HG03060 (cell line): ENCODE results near the gene NCAPG2.
"Not testable (repeated sequence)": the region's sequence is repeated elsewhere in the genome, so short reads cannot be mapped to it uniquely, and the experiment has no call there.

Experiments
- ATAC-seq: cut with Tn5 transposase; IDR thresholded peaks from one replicate; pipeline ENCODE4 v1.9.1; 2021; ENCODE audit warnings: low read depth, moderate number of reproducible peaks; ENCODE audit not compliant: unreplicated experiment

The NCAPG2 gene

DNA sequence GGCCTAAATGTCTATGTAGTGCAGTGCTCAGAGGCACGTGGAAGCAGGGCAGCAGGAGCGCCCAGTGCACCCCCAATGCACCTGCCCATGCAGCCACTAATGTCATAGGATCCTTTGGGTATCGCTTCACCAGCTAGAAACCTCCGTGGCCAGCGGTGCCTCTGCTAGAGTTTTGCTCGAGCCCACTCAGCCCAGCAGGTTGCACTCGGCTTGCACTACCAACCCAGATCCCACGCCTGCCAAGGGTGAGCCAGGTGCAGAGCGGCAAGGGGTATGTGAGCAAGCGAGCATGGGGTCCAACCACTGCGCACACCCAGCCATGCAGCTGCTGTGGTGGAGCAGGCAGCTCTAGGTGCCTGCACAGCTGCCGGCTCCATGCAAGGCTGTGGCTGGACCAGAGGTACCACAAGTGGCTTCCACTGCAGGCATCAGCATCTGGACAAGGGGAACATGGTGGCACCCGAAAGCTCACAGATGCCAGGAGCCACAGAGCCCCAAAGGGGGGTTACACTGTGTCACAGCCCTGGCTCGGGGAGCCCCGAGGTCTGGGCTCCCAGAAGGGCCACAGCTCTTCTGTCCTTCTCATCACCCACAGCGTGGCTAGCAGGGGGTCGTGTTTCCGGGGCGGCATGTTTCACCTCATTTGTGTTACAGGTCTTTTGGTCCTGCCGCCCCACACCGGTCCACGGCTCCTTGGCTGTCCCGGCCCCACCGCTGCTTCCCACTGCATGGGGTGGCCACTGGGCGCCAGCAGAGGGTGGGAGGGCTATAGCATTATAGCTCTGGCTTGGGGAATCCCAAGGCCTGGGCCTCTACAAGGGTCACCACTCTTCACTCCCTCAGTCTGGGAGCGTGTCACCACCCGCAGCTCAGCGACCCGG, 2.3 kb upstream of the NCAPG2 start:
- no peak for ATAC-seq

DNA sequence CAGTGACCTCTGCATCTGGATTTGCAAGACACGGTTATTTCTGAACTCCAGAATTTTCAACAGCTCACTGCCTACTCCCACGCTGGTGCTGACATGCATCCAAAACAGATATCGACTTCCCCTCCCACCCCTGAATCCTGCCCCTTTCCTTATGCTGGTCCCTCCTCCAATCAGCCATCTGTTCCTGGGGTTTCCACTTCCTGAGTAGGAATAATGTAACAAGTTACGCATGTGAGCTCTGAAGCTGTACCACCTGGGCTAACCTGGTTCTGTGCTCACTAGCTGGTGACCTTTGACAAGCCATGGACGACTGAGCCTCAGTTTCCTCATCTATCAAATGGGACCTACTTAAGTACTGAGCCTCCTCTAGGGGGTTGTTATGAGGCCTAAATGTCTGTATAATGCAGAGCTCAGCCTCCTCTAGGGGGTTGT, 1.7 kb upstream of the NCAPG2 start:
- ATAC-seq = no peak

DNA sequence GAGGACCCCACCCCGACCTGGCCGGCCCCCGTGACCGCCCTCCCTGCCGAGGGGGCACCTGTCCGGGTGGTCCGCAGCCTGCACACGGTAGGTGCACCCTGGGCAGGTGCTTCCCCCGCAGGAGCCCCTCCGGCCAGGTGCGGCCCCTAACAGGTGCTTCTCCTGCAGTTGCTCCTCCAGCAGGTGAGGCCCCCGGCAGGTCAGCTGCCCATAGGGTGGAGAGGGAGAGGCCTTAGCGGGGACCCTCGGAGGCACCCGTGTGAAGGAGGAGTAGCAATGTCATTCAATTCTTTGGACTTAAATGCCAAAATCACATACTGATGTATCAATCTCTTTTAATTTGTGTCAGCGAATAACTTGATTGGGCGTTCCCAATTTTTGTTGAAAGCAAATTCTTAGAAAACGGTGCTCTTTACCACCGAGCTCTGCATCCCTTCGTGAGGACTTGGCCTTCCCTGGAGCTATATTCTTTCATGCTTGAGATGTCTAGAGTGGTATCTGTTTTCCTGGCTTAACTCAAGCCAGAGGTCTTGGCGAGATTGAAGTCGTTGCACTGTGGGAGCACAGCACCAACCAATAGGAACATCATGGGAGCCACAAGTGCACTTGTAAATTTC, 738 bp upstream of the NCAPG2 start:
- peak; percentile 7 for ATAC-seq

DNA sequence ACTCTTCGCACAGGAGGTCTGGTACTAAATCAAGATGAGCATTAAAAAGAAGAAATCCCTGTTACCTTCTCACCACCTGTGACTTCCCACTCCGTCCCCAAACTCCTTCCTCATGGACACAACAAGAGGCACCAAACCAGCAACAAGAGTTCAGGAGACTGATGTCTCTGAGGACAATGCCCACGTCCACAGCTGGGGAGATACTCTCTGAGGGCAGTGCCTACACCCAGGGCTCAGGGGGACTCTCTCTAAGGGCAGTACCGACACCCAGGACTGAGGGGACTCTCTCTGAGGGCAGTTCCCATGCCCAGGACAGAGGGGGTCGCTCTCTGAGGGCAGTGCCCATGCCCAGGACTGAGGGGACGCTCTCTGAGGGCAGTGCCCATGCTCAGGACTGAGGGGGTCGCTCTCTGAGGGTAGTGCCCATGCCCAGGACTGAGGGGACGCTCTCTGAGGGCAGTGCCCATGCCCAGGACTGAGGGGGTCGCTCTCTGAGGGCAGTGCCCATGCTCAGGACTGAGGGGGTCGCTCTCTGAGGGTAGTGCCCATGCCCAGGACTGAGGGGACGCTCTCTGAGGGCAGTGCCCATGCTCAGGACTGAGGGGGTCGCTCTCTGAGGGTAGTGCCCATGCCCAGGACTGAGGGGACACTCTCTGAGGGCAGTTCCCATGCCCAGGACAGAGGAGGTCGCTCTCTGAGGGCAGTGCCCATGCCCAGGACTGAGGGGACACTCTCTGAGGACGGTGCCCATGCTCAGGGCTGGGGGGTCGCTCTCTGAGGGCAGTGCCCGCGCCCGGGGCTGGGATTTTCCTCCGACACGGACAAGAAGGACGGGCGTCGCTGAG, 703 bp downstream of the NCAPG2 start:
- not testable (repeated sequence) for ATAC-seq

DNA sequence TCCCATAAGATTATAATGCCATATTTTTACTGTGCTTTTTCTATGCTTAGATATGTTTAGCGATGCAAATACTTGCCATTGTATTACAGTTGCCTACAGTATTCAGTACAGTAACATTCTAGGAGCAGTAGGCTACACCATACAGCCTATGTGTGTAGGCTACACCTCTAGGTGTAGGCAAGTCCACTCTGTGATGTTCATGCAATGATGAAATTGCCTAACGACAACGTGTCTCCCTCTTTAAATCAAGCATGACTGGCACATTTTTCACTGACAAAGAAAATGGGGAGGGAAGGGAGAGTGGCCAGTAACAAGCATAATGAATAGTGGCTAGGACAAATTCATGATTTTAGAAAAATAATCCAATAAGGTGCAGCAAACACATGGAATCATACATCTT, 1.7 kb downstream of the NCAPG2 start:
- ATAC-seq = no peak

DNA sequence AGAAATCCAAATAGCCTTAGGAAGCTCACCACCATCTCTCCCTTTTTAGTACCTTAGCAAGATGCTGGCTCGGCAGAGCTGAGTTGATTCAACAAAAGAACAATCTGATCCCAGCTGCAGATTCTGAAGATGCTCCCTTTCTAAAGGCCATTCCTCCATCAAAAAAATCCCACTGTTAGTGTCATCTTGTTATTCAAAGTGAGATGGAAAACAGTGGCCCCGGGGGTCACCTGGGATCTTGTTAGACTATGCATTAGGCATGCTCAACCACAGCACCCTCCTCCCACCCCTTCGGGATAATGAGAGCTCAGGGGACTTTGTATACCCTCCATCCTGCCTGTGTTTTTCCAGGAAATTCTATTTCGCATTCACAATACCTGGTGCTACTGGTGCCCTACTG, 2.4 kb downstream of the NCAPG2 start:
- no peak for ATAC-seq

DNA sequence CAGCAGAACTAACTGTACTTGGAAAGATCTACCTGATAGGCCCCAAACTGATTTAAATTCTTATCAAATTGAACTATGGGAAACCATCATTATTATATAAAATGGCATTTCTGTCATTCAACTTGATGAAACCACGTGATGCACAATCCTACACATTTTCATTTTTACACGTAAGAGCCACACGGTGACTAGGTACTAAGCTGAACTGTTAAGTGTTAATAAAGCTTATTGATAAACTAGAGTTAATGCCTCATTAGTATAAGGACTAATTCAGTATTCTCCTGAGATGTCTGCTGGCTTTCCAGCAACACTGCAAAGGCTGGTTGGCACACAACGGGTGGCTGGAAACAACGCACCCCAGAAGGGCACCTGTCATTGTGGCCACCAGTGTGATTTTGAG, 4.6 kb downstream of the NCAPG2 start:
- no peak for ATAC-seq

DNA sequence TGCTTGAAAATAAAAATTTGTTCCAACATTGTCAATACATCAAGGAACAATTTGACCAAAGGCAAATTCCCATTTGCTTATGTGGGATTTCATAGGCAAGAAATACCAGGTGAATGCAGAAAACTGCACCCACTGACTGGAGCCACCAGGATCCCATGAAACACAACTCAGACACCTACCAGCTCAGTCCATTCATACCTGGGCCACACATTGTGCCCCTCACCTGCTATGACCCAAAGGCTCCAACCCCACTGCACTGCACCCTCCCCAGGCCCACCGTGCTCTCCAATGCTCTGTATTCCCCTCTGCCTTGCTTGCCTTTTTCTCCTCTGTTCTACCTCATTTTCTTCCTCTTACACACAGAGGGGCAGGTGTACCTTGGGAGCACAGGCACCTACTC, 5.3 kb downstream of the NCAPG2 start:
- ATAC-seq = no peak

DNA sequence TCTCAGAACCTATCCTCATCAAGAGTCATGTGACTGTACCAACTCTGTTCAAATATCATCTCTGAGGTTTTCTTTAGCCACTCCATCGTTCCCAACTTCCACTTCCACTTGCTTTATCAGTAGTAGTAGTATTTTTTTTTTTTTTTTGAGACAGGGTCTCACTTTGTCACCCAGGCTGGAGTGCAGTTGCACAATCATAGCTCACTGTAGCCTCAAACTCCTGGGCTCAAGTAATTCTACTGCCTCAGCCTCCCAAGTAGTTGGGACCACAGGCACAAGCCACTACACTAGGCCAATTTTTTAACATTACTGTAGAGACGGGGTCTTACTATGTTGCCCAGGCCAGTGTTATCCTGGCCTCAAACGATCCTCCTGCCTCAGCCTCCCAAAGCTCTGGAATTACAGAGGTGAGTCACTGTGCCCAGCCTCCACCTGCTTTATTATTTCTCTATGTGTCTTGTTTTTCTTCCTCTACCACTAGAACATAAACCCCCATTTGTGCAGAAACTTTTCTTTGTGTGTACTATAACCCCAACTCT, 5.9 kb downstream of the NCAPG2 start:
- no peak for ATAC-seq

DNA sequence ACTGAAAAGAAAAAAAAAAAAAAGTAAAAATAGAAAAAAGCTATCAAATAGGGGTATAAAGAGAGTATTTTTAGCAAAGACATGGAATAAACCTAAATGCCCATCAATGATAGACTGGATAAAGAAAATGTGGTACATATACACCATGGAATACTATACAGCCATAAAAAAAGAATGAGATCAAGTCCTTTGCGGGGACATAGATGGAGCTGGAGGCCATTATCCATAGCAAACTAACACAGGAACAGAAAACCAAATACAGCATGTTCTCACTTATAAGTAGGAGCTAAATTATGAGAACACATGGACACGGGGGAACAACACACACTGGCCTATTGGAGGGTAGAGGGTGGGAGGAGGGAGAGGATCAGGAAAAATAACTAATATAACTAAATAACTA, 7.0 kb downstream of the NCAPG2 start:
- not testable (repeated sequence) for ATAC-seq

DNA sequence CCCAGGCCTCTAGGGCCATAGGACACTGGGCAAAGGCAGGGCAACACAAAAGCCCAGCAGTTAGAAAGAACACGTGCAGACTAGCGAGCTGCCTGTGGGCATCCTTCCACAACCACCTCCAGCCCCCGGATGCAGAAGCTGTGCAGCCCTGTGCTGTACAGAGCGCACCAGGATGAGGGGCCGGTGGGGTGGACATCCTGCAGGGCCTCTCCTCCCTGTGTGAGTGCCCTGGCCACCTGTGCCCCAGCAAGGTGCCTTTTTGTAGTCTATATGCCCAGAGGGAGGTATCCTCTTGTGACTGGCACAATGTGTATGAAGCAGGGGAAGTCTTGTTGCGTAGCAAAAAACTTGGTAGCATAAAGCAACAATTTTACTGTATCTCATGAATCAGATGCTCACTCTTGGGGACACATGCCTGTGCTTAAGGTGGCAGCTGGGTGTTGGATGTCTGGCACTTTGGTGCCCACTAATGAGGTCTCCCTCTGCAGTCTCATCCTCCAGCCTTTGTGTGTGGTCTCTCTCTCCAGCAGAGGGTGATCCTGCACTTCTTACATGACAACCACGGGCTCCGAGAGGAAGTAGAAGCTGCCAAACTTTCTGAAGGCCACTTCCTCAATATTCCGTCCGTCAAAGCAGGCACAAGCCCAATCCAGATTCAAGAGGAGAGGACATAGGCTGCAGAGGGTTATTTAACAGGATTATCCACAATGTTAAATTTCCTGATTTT, 8.7 kb downstream of the NCAPG2 start:
- no peak for ATAC-seq

DNA sequence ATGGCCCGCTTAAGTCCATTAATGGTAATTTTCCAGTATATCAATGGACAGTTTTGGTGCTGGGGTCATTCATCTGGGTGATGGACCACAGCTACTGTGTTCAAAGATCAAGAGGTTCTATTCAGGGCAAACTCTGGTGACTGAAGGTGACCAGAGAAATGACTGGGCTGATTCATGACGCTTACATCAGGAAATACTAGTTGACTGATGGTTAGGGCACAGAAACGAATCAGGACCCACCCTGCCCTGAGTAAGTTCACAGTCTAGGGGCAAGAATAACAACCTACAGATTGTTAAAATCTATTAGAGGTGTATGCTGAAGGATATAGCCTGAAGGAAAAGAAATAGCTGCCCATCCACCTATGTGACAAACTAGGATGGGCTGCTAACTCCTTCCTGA, 9.5 kb downstream of the NCAPG2 start:
- no peak for ATAC-seq

DNA sequence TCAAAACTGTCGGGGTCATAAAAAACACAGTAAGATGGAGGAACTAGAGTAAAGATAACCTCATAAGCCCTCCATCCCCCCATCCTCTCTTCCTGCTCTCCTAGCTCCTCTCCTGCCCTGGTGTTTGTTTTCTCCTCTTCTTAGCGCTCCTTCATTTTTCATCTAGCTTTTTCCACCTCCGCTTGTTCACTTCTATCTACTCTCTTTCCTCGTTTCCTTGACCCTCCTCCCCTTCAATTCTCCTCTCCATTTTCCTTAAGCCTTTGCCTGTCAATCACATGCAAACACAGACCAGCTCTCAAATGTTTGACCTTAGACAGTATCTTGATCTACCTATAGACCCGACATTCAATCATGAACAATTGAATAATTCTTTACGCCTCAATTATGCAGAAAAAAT, 10.0 kb downstream of the NCAPG2 start:
- no peak for ATAC-seq

DNA sequence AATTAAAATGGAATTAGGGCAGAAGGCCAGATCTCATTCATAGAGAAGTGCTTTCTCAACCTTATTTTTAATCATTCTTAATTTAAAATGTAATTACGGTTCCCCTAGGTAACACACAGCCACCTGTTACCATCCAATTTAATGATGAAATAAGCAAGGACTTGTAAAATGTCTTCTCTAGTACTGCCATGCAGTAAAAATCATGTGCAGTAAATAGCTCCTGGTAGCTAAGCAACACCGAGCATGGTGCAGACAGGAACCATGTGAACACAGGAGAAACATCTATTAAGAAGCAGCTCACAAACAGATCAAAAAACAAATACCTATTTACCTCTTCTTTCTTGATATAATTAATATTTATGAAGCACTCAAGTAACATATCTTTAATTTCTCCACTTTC, 15.1 kb downstream of the NCAPG2 start:
- ATAC-seq = no peak

DNA sequence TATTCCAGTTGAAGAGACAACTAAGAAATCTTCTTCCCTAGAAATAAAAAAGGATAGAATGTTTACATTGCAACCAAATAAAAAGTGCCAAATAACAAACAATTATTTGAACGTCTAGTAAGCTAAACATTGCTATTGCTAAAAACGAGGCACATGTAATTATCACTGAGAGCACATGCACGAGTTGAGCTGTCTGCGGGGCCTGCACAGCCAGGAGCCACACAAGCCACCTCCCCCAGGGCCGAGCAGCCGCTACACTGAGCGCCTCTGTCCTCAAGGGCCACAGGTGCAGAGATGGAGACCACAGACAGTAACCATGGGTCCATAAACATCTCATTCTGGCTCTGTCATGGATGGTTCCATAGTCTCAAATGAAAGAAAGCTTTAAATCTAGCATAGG, 17.2 kb downstream of the NCAPG2 start:
- no peak for ATAC-seq

DNA sequence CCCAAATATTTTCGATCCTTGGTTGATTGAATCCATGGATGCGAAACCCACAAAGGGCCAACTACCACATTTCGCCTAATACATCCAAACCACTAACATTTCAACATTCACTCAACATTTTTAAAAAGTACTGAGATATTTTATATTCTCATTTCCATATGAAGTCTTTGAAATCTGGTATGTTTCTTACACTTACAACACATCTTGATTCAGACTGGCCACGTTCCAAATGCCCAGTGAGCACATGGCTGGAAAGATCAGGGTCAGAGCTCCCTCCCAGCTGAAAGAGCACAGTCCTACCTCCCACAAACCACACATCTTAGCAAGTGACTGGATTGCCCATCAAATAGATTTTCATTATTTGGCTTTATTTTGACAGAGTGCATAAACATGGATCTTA, 18.9 kb downstream of the NCAPG2 start:
- no peak for ATAC-seq

DNA sequence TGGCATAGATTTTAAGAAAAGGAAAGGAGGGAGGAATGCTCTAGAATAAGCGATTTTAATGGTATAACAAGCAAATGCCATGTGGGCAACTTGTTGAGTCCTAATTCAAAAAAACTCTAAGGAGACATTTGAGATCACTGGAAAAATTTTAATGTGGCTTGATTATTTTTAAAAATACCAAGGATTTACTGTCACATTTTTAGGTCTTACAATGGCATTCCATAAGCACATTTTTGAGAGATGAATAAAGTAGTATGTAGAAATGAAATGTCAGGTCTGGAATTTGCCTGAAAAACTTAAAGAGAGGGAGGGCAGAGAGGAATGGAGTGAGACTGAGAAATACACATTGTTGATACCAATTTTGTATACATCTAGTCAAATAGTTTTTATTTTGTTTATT, 20.3 kb downstream of the NCAPG2 start:
- ATAC-seq = no peak

DNA sequence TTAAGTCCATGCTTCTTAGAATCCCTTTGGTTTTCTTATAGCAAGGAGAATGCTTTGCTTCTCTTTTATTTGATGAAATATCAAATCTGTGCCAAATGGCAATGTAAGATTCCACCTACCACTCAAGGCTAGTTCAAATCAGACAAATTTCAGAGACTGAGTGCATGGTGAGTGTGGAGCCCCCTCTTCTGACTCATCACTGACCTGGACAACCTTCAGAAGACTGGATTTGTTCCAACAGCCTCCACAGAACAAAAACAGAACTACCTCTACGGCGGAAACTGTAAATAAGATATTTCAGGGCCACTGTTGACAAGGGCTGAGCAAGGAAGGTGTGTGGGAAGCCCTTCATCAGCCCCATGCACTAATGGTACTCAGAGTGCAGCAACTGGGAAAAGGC, 21.1 kb downstream of the NCAPG2 start:
- no peak for ATAC-seq

DNA sequence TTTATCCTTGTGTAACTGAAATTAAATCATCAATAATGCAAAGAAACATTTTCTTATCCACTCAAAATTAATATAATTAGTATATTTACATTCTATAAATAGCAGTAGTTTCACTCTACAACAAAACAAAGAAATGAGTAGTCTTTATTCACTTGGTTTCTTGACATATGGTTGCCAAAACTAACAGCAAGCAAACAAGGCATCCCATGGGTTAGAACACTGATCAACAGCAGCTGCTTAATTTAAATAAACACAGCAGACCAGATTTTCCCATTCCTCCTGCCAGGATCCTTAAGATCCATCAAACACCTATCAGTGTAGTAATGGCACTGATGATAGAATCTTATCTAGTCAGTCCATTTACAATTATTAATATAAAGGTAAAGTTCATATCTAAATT, 22.1 kb downstream of the NCAPG2 start:
- no peak for ATAC-seq

DNA sequence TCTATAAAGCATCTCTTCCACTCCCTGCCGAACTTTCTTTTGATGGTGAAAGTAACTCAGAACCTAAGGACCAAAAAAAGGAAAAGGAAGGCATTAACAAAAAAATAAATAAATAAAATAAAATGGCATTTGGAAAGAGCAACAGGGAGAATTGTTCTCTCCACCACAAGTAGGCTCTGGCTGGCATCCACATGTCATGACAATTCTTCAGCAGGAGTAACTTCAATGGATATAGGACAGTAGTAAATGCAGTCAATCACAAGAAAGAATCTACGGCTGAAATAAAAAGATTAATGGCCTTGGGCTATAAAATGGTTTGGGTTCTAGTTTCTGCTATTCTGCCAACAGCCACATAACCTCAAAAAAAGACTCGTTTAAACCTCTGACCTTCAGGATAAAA, 23.9 kb downstream of the NCAPG2 start:
- no peak for ATAC-seq
